Tibial artery (tissue), 4 donors: ENCODE results near the gene TUT1.
A peak's percentile ranks its signal among the peaks of the same experiment; 100 is the strongest.
"Not testable (repeated sequence)": the region's sequence is repeated elsewhere in the genome, so short reads cannot be mapped to it uniquely, and the experiment has no call there.

ENCODE experiments used
- DNase-seq, 2 donors: peaks; one replicate each; pipeline ENCODE4 v3.0.0-alpha.2; 2019
- H3K27ac ChIP-seq, 2 donors: fragments of 200-600 bp; sonication (generic) in 1 of 2; 1 replicate in 1 of 2; 2 replicates in 1 of 2; pipeline ENCODE4 v1.5.1; 2018 to 2019; ENCODE audit warnings: mild to moderate bottlenecking in 1 of 2
- H3K27me3 ChIP-seq, 2 donors: fragments of 200-600 bp; sonication (generic) in 1 of 2; one replicate each; pipeline versions ENCODE4 v1.5.1 to v1.6.0; 2016 to 2019
- H3K36me3 ChIP-seq, 3 donors: fragments of 200-600 bp; sonication (generic) in 2 of 3; one replicate each; pipeline ENCODE4 v1.5.1; 2016 to 2019; ENCODE audit warnings: mild to moderate bottlenecking in 2 of 3
- H3K4me1 ChIP-seq, 4 donors: fragments of 200-600 bp; sonication (generic) in 2 of 4; 1 replicate in 3 of 4; 2 replicates in 1 of 4; pipeline ENCODE4 v1.5.1; 2016 to 2019
- H3K4me3 ChIP-seq, 2 donors: fragments of 200-600 bp; sonication (generic) in 1 of 2; 1 replicate in 1 of 2; 2 replicates in 1 of 2; pipeline ENCODE4 v1.5.1; 2018 to 2019; ENCODE audit warnings: mild to moderate bottlenecking in 2 of 2
- H3K9me3 ChIP-seq, 3 donors: fragments of 200-600 bp; sonication (generic) in 1 of 3; one replicate each; pipeline ENCODE4 v1.5.1; 2016 to 2019
- intact Hi-C: fragments of 100-400 bp; cut with DNase I; formaldehyde crosslinking; loops from one replicate; pipeline ENCODE4 v1.15.0; 2023; ENCODE audit warnings: low total_unique reads
- TF ChIP-seq, protein P1 (sequence below), 2 experiments: fragments of 200-600 bp in 1 of 2; fragments of 450-650 bp in 1 of 2; IDR thresholded peaks; one replicate each; pipeline ENCODE4 v1.5.1; 2017 to 2019; ENCODE audit warnings: antibody characterized with exemption in 2 of 2, mild to moderate bottlenecking in 1 of 2, moderate library complexity in 1 of 2

Gene TUT1

GRCh38 chr11:62569611-62570010, 21.7 kb downstream of the TUT1 start:
- no peak overlapping the region for H3K4me3 ChIP-seq
- peaks cover 59 to 76% (median 65%) of the 10 kb centered on the region in 3 donors for H3K36me3 ChIP-seq
- peak overlapping the region in 1 of 2 donors; percentile 10 for H3K27ac ChIP-seq
- TF ChIP-seq, protein P1, sequence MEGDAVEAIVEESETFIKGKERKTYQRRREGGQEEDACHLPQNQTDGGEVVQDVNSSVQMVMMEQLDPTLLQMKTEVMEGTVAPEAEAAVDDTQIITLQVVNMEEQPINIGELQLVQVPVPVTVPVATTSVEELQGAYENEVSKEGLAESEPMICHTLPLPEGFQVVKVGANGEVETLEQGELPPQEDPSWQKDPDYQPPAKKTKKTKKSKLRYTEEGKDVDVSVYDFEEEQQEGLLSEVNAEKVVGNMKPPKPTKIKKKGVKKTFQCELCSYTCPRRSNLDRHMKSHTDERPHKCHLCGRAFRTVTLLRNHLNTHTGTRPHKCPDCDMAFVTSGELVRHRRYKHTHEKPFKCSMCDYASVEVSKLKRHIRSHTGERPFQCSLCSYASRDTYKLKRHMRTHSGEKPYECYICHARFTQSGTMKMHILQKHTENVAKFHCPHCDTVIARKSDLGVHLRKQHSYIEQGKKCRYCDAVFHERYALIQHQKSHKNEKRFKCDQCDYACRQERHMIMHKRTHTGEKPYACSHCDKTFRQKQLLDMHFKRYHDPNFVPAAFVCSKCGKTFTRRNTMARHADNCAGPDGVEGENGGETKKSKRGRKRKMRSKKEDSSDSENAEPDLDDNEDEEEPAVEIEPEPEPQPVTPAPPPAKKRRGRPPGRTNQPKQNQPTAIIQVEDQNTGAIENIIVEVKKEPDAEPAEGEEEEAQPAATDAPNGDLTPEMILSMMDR (IDR thresholded peaks at IDR 0.05) = no peak
- intact Hi-C loops = no loop called here
- peaks cover 0 to 21% (median 8%) of the 10 kb centered on the region in 4 donors for H3K4me1 ChIP-seq
- DNase-seq = no peak
- no peaks in the 10 kb centered on the region for H3K9me3 ChIP-seq
- no peaks in the 10 kb centered on the region for H3K27me3 ChIP-seq

DNA sequence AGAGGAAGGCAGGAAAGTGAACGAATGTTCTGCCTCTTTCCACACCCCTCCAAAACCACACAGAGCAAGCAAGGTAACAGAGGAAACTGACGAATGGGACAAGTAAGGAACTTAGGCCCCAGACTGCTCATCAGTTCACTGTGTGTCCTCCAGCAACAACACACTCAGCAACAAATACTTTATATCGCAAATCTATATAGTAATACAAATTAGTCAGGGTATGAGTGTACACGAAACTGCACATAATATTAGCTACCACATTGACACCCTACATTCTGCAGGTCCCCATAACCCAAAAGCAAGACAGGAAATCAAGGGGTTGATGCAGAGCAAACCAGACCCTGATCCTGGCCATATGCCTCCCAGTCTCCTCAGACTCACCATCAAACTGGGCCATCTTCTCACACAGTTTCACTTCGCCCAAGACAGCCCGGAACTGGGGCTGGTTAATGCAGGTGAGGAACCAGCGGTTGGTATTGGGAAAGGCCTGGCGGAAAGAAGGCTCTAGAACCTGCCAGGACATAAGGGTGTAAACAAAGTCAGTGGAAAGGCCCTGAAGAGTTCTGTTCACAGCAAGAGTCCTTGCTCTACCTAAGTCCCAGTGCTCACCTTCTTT, 24.2 kb downstream of the TUT1 start:
- Histone ChIP-seq H3K27me3 (no peaks in the 10 kb centered on the region), H3K9me3 (no peaks in the 10 kb centered on the region), H3K4me3 (no peak overlapping the region), H3K4me1 (peaks cover 0 to 14% (median 6%) of the 10 kb centered on the region in 4 donors), H3K27ac (no peak overlapping the region), H3K36me3 (peaks cover 59 to 99% (median 72%) of the 10 kb centered on the region in 3 donors)
- intact Hi-C loops = no loop called here
- TF ChIP-seq, protein P1 (IDR thresholded peaks at IDR 0.05) = no peak
- no peak for DNase-seq

GRCh38 chr11:62566247-62566646, 25.1 kb downstream of the TUT1 start:
- Histone ChIP-seq H3K36me3 (peaks cover 51 to 95% (median 68%) of the 10 kb centered on the region in 3 donors), H3K4me1 (peaks cover under 1 to 13% (median 4%) of the 10 kb centered on the region in 4 donors), H3K27me3 (no peaks in the 10 kb centered on the region), H3K9me3 (no peaks in the 10 kb centered on the region), H3K4me3 (no peak overlapping the region), H3K27ac (no peak overlapping the region)
- TF ChIP-seq, protein P1 (IDR thresholded peaks at IDR 0.05) = no peak
- DNase-seq = no peak
- intact Hi-C loops = no loop called here

- no peaks in the 10 kb centered on the region for H3K9me3 ChIP-seq
- no peak for DNase-seq
- intact Hi-C loops = no loop called here
- peaks cover 4 to 17% (median 13%) of the 10 kb centered on the region in 4 donors for H3K4me1 ChIP-seq
- peaks cover 41 to 88% (median 58%) of the 10 kb centered on the region in 3 donors for H3K36me3 ChIP-seq
- no peaks in the 10 kb centered on the region for H3K27me3 ChIP-seq
- TF ChIP-seq, protein P1 (IDR thresholded peaks at IDR 0.05) = no peak
- H3K27ac ChIP-seq = no peak overlapping the region
- H3K4me3 ChIP-seq = no peak overlapping the region
These were observed 26.1 kb downstream of the TUT1 start for GRCh38 chr11:62565100-62565802.

- not testable (repeated sequence) for H3K27me3 ChIP-seq, DNase-seq, H3K4me3 ChIP-seq, H3K9me3 ChIP-seq
- H3K36me3 ChIP-seq = peaks cover 33 to 81% (median 38%) of the 10 kb centered on the region in 3 donors
- intact Hi-C loops = loop anchor here (5.0 kb wide), 1 partner anchor 139 kb away; no protein-coding TSS in a partner anchor
- H3K4me1 ChIP-seq = peaks cover 4 to 34% (median 21%) of the 10 kb centered on the region in 4 donors
- peak overlapping the region; percentile 75 to 78 for H3K27ac ChIP-seq
These were observed 29.6 kb downstream of the TUT1 start for GRCh38 chr11:62561677-62562230.
